Osteoblast (primary cell): ENCODE data around the gene FILIP1L. TPM values are rescaled to one million over a fixed set of nuclear protein-coding genes. Genes with fewer than 3 reads are reported as not detected.

Source experiments
- DNase-seq: peaks from one replicate; pipeline ENCODE4 v3.0.0; 2011; ENCODE audit warnings: low spot score, mixed read lengths; ENCODE audit not compliant: insufficient read length; ENCODE audit errors: missing footprints
- H2AFZ ChIP-seq: 2 replicates; pipeline ENCODE4 v1.6.0; 2011; ENCODE audit warnings: mild to moderate bottlenecking, low read length
- H3K27ac ChIP-seq: 2 replicates; pipeline ENCODE4 v1.5.1; 2011; ENCODE audit warnings: mild to moderate bottlenecking, low read depth, low read length, moderate library complexity
- H3K27me3 ChIP-seq: 2 replicates; pipeline ENCODE4 v1.6.0; 2012; ENCODE audit warnings: mild to moderate bottlenecking, control low read depth, inconsistent platforms, low read length, moderate library complexity; ENCODE audit not compliant: insufficient read depth
- H3K36me3 ChIP-seq: 2 replicates; pipeline ENCODE4 v1.5.1; 2011; ENCODE audit warnings: mild to moderate bottlenecking, low read length, control low read depth, moderate library complexity; ENCODE audit not compliant: insufficient read depth
- H3K4me1 ChIP-seq: 2 replicates; pipeline ENCODE4 v1.5.1; 2011; ENCODE audit warnings: mild to moderate bottlenecking, low read length, control low read depth, moderate library complexity; ENCODE audit not compliant: insufficient read depth
- H3K4me2 ChIP-seq: 2 replicates; pipeline ENCODE4 v1.6.0; 2011; ENCODE audit warnings: mild to moderate bottlenecking, low read length; ENCODE audit not compliant: insufficient read depth
- H3K4me3 ChIP-seq: fragments of 200-600 bp; sonication (generic); 3 replicates; pipeline ENCODE4 v1.5.1; 2012; ENCODE audit warnings: mild to moderate bottlenecking, low read length, inconsistent platforms; ENCODE audit not compliant: insufficient read depth
- H3K79me2 ChIP-seq: 2 replicates; pipeline ENCODE4 v1.6.0; 2012; ENCODE audit warnings: mild to moderate bottlenecking, low read length, control low read depth, inconsistent platforms; ENCODE audit not compliant: insufficient read depth
- H3K9me3 ChIP-seq: 2 replicates; pipeline ENCODE4 v1.5.1; 2011; ENCODE audit warnings: low read depth, low read length, control low read depth
- H4K20me1 ChIP-seq: 2 replicates; pipeline ENCODE4 v1.6.0; 2012; ENCODE audit warnings: mild to moderate bottlenecking, low read length, control low read depth; ENCODE audit not compliant: insufficient read depth
- total RNA-seq: library from RNA; depleted of rRNA; stranded (reverse); fragments of >200 nt; gene quantifications from 2 replicates; pipeline ENCODE4 v1.2.3, GENCODE V29; 2012
- TF ChIP-seq, protein P1 (sequence below): IDR thresholded peaks from 2 replicates; pipeline ENCODE4 v1.5.1; 2011; ENCODE audit warnings: mild to moderate bottlenecking, low read depth, low read length, moderate library complexity; ENCODE audit errors: extremely low read depth

FILIP1L gene
- total RNA-seq, 1 donor, result 5.8 TPM

DNA sequence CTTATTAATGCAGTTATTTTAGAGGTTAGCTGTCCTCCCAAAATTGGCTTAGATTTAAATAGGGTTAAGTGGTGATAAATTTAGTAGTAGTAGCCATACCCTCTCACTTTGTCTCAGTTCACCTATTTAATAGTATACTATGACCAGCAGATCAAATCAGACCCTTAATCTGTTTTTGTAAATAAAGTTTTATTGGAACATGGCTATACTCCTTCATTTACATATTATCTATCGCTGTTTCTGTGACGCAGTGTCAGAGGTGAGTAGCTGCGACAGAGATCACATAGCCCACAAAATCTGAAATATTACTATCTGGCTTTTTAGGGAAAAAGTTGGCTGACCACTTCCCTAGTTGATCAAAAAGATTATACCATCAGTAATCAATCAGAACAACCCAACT, 113.2 kb downstream of the FILIP1L start:
- Histone ChIP-seq H3K9me3 (no peaks in the 10 kb centered on the region), H3K27ac (no peak overlapping the region), H3K79me2 (no peaks in the 10 kb centered on the region), H3K36me3 (no peaks in the 10 kb centered on the region), H4K20me1 (no peaks in the 10 kb centered on the region), H3K4me3 (no peak overlapping the region), H3K4me2 (no peak overlapping the region), H3K4me1 (peaks cover 18% of the 10 kb centered on the region), H3K27me3 (no peaks in the 10 kb centered on the region), H2AFZ (no peak overlapping the region)
- TF ChIP-seq, protein P1, sequence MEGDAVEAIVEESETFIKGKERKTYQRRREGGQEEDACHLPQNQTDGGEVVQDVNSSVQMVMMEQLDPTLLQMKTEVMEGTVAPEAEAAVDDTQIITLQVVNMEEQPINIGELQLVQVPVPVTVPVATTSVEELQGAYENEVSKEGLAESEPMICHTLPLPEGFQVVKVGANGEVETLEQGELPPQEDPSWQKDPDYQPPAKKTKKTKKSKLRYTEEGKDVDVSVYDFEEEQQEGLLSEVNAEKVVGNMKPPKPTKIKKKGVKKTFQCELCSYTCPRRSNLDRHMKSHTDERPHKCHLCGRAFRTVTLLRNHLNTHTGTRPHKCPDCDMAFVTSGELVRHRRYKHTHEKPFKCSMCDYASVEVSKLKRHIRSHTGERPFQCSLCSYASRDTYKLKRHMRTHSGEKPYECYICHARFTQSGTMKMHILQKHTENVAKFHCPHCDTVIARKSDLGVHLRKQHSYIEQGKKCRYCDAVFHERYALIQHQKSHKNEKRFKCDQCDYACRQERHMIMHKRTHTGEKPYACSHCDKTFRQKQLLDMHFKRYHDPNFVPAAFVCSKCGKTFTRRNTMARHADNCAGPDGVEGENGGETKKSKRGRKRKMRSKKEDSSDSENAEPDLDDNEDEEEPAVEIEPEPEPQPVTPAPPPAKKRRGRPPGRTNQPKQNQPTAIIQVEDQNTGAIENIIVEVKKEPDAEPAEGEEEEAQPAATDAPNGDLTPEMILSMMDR, result no peak
- no peak for DNase-seq

DNA sequence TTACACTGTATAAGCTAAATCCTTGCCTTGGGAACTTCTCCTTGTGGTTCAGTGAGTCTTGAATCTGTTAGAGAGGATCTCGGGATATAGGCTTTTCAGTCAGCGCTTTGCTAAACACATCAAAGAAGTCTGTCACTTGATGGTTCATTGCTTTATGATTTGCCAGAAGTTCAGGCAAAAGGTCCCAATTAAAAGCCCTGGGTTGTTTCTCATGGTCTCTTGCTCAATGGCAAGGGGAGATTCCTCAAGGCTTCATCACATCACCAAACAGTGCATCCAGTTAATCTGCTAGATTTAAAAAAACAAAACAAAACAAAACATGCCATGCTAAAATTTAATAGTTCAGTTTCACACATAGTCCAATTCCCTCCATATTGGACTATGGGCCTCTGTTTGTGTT, 114.8 kb downstream of the FILIP1L start:
- Histone ChIP-seq H3K27me3 (no peaks in the 10 kb centered on the region), H4K20me1 (no peaks in the 10 kb centered on the region), H3K36me3 (no peaks in the 10 kb centered on the region), H3K9me3 (no peaks in the 10 kb centered on the region), H3K4me2 (no peak overlapping the region), H2AFZ (no peak overlapping the region), H3K27ac (no peak overlapping the region), H3K4me3 (no peak overlapping the region), H3K4me1 (peaks cover 14% of the 10 kb centered on the region), H3K79me2 (no peaks in the 10 kb centered on the region)
- no peak for DNase-seq
- TF ChIP-seq, protein P1, result no peak

DNA sequence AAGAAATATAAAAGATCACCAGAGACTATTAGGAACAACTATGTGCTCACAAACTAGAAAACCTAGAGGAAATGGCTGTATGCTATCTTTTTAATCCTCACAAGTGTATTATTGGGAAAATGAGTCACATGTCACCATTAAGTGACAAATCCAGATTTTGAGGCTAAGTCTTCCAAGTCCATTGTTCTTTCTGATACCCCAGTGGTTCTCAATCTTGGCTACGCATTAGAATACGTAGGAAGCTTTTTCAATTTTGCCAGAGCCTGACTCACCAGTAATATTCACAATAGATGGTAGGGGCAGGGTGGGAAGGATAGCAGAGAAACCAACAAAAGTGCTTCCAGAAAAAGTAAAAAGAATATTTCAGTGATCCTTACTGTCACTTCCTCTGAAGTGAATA, 117.0 kb downstream of the FILIP1L start:
- TF ChIP-seq, protein P1, result no peak
- Histone ChIP-seq H3K27me3 (no peaks in the 10 kb centered on the region), H3K36me3 (no peaks in the 10 kb centered on the region), H3K27ac (no peak overlapping the region), H3K79me2 (no peaks in the 10 kb centered on the region), H3K9me3 (no peaks in the 10 kb centered on the region), H4K20me1 (no peaks in the 10 kb centered on the region), H3K4me3 (no peak overlapping the region), H3K4me2 (no peak overlapping the region), H3K4me1 (peaks cover 1% of the 10 kb centered on the region), H2AFZ (no peak overlapping the region)
- DNase-seq, result no peak

DNA sequence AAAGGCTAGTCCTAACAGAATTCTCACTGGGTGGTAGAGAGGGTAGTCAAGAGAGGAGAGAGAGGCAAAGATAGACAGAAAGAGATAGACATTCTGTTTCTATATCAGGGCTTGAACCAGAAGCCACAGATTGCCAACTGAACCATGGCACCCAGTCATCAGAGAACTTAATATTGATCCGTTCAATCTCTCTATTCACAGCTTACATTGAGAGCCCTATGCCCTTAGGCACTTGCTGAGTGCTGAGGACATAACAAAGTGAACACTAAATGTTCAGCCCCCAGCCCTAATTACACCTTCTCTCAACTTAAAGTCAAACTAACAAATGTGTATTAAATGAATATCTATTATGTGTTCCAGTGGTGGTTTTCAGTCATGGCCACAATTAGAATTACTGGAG, 124.1 kb downstream of the FILIP1L start:
- no peak overlapping the region for H2AFZ ChIP-seq
- no peak overlapping the region for H3K27ac ChIP-seq
- no peaks in the 10 kb centered on the region for H3K36me3 ChIP-seq
- no peak for DNase-seq
- no peak overlapping the region for H3K4me3 ChIP-seq
- H3K27me3 ChIP-seq, result no peaks in the 10 kb centered on the region
- TF ChIP-seq, protein P1, result no peak
- H3K9me3 ChIP-seq, result no peaks in the 10 kb centered on the region
- no peaks in the 10 kb centered on the region for H3K79me2 ChIP-seq
- no peaks in the 10 kb centered on the region for H4K20me1 ChIP-seq
- H3K4me2 ChIP-seq, result no peak overlapping the region
- H3K4me1 ChIP-seq, result no peaks in the 10 kb centered on the region
